Activated CD4-positive, alpha-beta T cell treated with anti-CD3 and anti-CD28 coated beads, Interleukin-2, amount 50 U/mL, for 48 hours (primary cell): ENCODE measurements around the gene ZNF554.
"Not testable (repeated sequence)": the region's sequence is repeated elsewhere in the genome, so short reads cannot be mapped to it uniquely, and the experiment has no call there.

ENCODE experiments used
- DNase-seq, 2 experiments: peaks; one replicate each; pipeline ENCODE4 v3.0.0-alpha.2; 2020

ZNF554 gene

DNA sequence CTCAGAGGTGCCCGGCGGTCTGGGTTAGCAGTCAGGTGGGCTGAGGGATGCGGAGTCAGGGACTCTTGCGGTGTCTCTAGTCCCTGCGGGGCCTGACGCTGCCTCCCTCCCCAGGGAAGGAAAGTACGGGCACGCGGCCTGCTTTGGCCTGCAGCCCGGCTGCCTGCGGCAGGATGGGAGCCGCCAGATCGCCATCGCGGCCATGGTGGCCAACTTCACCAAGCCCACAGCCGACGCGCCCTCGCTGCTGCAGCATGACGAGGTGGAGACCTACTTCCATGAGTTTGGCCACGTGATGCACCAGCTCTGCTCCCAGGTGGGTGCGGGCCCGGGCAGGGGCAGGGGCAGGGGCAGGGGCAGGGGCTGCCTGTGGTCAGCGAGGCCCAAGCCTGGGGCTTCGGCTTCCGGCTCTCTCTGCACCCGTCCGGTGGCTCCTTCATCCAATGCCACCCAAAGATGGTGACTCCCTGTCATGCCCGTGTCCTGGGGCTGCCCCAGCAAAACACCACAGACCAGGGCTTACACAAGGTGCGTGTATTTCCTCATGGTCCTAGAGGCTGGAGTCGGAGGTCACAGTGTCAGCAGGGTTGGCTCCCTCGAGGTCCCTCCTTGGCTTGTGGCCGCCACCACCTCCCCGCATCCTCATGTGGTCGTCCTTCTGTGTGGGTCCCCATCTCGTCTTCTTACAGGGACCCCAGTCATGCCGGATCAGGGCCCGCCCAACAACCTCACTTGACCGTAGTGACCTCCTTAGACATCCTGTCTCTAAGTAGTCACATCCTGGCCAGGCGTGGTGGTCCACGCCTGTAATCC, 11.3 kb upstream of the ZNF554 start:
- no peak for DNase-seq

DNA sequence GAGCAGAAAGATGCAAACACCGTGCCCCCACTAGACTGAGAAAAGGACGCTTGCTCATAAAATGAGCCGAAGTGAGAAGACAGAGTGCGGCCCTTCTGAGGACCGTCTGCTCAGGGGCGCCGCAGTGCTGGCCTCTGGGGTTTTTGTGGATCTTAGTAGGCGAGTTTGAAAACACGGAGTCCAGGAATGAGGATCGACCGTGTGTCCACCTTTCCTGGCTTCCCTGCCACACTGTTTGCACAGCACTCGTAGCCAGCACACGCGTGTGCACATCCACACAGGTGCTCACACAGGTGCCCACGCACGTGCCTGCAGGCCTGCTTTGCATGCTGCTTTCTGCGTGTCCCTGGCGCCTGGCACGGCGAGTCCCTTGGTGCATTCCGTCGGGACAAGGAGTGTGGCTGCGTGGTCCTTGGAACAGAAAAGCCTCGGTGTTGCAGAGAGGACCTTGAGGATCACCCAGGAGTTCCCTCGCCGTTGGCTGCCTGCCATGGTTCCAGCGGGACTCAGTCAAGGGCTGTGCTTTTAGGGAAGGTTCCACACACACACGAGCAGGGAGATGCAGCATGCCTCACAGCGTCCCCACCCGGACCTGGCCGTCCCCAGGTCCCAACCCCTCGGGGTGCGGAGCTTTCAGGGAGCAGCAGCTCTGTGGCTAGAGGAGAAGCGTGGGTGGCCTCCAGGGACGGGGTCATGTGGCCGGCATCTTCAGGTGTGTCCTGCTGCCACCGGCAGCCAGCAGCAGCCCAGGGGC, 10.1 kb upstream of the ZNF554 start:
- DNase-seq: no peak

DNA sequence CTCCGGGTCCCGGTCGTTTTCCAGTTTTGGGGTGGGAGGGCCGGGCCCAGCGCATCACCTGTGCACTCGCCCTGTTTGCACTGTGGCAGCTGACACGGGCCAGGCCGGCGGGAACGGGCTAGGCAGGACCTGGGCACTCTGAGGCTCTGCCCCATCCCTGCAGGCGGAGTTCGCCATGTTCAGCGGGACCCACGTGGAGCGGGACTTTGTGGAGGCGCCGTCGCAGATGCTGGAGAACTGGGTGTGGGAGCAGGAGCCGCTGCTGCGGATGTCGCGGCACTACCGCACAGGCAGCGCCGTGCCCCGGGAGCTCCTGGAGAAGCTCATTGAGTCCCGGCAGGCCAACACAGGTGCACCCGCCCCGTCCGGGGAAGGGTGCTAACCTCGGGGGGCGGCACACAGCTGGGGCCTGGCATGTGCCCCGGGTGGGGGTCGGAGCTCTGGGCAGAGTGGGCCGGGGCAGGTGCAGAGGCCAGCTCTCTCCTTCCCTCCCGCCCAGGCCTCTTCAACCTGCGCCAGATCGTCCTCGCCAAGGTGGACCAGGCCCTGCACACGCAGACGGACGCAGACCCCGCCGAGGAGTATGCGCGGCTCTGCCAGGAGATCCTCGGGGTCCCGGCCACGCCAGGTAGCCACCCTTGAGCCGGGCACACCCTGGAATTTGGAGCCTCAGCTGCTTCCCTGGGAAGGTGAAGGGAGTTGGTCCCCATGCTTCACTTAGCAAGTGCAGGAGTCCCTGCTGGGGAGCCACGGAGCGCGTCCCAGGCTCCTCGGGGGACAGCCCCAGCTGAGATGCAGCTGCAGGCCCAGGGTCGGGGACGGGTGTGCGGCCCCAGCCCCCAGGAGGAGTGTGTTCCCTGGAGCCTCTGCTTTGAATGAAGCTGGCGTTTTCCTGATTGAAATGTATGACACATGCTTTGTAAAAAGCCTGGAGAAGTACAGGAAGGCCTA, 9.3 kb upstream of the ZNF554 start:
- no peak for DNase-seq

DNA sequence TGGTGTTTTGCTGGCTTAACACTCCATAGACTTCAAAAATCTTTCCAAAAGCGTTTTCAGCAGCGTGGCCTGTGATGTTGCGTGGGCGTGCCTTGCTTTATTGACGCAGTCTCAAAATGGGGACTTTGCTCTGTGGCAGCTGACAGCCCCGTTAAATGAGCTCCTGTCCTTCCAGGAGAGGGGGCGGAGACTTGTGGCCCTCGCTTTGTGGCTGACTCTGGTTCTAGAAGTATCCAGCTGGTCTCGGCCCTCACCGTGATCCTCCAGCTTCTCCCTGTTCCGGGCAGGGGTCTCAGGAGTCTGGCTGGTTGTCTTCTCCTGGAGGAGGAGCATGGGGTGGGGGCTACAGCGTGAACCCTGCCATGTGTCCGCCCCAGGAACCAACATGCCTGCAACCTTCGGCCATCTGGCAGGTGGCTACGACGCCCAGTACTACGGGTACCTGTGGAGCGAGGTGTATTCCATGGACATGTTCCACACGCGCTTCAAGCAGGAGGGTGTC, 8.4 kb upstream of the ZNF554 start:
- DNase-seq: no peak

DNA sequence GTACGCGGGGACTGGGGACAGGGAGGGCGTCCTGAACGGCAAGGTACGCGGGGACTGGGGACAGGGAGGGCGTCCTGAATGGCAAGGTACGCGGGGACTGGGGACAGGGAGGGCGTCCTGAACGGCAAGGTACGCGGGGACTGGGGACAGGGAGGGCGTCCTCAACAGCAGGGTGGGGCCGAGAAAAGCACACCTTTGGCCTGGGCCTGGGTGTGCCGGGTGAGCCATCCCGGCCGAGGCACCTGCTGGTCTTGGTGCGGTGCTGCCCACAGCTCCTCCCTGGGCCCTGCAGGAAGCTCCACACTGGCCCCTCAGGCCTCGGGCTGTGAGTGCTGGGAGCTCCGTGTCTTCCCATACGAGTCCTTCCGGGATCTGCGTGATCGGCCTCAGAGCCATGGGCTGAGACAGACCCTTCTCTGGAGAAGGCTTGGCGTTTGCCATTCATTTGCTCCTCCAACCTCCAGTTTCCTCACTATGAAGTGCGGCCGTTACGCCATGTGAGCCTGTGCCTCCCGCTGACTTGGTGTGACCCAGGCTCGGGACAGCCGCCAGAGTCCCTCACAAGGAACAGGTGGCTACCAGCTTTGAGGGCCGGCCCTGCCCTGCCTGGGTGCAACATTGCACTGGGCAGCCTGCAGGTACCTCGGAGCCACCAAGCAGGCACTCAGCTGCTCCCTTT, 7.8 kb upstream of the ZNF554 start:
- no peak for DNase-seq

DNA sequence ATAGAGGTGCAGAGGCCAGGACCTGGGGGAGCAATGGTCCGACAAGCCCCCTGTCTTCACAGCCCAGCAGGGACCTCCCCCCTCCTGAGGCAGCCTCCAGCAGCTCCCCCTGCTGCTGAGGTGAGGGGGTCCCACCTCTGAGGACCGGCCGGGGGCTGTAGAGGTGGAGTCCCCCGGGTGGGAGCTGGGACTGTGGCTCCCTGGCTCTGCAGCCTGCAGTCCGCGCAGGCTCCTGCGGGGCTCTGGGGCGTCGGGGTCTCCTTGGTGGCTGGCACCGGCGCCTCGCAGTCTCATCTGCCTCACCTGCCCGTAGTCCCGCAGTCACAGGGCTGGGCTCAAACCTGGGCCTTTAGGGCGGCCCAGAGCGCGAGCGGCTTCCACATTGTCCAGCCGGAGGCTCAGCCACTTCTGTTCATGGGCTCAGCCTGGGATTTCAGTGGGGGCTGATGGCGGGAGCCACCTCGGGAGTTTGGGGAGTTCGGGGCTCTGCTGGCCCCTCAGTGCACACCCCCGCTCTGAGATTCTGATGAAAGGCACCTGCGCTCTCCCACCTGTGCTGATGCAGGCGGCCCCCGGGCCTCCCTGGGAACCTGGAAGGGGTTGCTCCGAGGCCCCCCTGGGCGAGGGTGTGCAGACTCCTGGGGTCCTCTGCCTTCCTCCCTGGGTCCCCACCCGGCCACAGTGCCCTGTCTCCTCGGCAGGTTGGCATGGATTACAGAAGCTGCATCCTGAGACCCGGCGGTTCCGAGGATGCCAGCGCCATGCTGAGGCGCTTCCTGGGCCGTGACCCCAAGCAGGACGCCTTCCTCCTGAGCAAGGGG, 7.0 kb upstream of the ZNF554 start:
- DNase-seq: no peak

DNA sequence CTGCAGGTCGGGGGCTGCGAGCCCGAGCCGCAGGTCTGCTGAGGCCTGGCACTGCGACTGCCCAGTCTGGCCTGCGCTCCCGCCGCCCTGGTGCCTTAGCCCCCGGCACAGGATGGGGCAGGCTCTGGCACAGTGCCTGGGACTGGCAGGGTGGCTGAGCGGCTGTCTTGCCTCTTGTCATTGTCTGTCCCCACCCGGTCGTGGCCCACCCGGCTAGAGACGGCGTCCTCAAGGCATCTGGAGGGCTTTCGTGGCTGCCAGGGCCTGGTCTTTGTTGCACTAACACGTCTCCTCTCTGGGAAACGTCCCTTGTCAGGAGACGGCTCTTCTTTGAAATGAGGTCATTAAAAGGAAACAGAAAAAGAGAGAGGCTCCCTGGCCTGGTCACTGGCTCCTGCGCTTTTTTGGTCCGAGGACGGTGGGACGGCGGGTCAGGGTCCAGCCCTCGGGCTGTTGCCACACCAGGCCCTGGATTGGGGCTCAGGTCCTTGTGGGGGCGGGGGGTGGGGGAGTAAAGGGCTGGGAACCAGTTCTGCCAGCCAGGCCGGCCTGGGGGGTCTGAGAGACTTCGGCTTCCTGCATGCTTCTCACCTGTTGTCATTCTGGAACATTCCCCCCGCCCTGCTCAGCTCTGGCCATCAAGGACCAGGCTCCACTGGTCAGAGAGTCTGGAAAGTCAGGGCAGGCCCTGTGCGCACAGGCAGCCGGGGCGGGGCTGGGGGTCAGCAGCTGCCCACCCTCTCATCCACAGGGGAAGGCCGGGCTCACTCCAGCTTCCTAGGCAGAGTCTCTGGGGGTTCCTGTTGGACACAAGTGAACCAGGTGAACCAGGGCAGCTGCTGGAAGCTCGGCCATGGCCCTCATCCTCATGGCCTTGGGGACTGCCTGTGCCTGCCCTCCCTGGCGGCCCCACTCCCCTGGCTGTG, 6.2 kb upstream of the ZNF554 start:
- no peak for DNase-seq

DNA sequence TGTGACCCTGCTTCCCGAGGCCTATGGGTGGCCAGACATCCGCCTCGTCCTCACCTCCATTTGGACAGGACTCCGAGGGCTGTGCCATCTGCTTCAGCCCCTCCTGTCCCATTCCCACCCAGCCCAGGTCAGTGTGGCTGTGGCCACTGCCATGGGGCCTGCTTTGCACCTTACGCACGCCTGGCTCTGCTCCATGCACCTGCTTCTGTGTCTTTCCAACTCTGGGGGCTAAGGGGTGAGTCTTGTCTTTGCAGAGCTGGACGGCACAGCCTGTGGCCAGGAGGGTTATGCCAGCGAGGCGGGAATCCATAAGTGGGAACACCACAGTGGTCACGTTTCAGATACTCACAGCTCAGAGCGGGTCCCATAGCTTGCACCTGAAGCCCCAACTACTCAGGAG, 5.2 kb upstream of the ZNF554 start:
- no peak for DNase-seq

DNA sequence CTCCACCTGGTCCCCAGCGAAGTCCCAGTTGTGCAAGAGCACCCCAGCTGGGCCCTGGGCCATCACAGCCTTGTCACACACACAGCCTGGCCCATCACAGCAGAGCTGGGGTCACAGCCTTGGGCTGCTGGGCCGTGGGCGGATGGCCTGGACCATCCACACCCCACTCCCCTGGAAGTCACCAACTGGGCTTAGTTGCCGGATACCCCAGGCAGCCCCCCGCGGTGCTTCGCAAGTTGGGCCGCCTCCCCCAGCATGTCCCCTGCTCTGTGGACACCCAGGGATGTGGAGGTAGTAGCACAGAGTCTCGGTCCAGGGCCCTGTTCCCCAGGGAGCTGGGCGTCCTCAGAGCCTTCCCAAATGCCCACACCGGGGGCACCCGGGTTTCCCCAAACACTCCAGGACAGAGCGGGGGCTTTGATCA, 4.5 kb upstream of the ZNF554 start:
- no peak for DNase-seq

DNA sequence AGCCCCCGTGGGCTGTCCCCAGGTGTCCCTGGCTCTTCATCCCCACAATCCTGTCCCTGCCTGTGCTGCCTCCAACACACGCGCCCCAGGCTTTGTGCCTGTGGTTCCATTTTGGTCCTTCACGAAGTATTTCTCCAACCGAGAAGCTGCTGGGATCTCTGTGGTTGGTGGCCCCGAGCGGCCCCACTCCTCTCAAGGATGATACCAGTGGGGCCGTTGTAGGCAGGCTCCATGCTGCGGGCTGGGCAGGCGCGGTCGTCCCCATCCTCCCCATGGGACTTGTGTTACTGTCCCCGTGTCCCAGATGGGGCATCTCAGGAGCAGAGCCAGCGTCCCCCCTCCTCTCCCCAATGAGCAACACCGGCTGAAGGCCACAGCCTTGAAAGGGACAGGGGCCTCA, 3.7 kb upstream of the ZNF554 start:
- no peak for DNase-seq

DNA sequence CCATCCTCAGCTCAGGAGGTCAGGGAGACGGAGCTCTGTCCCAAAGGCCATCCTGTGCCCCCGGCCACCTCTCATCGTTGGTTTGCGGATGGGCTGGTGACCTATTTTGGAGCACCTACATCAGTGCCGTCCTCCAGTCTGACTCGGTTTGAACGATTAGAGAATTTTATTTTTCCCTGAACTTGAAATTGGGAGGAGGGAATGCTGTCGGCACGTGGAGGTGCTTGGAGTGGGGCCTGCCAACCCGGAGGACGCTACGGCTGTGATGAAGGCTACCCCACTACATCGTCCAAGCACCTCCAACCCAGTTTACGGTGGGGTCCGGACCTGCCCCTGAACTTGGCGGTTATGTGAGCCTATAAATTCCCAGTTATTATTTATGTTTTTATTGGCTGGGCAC, 3.0 kb upstream of the ZNF554 start:
- no peak for DNase-seq

DNA sequence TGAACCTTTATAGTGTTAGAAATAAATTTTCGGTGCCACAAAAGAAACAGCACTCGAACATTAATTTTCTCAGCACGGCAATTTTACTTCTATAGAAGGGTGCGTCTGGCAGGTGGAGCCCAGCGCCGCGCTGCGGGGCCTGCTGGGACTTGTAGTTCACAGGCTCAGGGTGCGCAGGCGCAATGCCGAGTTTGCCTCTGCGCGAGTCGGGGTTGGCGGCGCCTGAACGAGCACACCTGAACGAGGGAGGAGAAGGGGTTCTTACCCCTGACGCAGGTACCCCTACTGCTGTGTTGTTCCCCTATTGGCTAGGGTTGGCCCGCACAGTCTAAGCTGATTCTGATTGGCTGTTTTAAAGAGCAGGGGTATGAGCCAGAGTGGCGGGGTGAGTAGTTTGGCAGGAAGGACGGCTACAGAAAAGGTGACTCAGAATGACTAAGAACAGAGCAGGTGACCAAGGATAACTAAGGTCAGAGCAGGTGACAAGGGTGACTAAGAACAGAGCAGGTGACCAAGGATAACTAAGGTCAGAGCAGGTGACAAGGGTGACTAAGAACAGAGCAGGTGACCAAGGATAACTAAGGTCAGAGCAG, 2.3 kb upstream of the ZNF554 start:
- not testable (repeated sequence) for DNase-seq

DNA sequence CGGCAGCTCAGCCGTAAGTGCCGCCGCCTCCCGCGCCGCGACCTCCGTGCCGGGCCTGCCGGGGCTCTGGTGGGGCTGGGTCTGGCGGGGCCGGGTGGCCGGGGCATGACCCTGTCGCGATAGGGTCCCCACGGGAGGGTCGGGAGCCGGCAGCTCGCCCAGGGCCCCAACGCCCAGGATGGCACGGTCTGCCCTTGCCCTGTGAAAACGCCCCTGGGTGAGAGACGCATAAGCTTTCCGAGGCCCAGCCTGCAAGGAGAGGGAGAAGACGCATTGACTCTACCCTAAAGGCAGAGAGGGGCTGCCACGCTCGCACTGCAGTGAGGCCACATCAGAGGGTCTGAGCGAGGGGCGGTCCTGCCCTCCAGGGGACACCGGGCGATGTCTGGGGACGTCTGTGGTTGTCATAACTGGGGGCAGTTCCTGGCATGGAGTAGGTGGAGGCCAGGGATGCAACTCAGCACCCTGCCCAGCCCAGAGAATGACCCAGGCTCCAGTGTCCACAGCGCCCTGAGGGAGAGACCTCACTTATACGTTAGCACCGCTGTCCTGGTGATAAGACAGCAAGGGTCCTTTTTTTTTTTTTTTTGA, 539 bp downstream of the ZNF554 start:
- DNase-seq: peak; percentile 10 to 18

DNA sequence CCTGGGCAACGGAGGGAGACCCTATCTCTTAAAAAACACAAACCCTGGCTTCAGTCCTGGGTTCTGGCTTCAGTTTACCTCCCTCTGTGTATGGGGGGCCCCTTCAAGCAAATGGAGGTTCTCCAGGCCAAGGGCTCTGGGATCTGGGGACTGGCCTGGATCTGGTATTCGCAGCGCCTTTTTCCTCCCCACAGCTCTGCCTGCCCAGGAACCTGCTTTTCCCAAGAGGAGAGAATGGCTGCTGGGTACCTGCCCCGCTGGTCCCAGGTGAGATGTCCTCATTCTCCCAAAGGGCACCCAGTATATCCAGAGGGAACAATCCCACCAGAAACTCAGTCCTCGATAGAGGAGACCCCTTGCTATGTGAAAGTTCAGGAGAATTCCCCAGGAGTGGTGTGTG, 3.2 kb downstream of the ZNF554 start:
- no peak for DNase-seq

DNA sequence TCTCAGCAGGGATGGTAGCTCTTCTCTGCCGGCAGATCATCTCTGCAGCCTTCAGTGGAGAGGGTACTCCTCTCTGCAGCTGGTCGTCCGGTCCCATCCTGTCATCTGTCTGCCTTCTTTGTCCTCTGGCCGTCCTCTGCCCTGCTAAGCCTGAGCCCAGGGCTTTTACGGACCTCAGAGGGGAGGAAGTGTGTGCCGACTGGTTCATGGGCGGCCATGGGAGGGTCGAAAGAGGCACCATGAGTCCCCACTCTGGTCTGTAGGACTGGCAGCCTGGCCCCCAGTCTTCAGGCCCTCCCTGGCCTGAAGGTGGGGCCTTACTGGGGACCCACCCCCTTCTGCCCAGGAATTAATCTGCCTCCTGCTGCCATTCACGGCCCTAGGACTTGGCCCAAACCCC, 4.0 kb downstream of the ZNF554 start:
- no peak for DNase-seq

DNA sequence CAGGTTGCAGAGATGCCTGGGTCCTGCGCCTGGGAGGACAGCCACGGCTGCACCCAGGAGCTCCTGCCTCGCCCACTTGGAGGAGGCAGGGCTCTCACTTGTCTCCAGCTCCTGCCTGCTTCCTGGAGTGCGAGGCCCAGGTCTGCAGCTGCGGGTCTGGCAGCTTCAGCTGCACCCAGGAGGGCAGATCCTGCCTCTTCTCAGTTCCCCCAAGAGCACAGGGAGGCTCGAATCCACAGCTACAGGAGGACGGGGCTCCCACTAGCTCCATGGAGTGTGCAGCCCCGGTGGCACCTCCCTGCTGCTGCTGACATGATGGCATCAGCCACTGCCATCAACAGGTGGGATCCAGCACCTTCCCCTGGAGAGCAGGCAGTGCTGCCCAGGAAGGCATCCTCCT, 4.5 kb downstream of the ZNF554 start:
- no peak for DNase-seq

DNA sequence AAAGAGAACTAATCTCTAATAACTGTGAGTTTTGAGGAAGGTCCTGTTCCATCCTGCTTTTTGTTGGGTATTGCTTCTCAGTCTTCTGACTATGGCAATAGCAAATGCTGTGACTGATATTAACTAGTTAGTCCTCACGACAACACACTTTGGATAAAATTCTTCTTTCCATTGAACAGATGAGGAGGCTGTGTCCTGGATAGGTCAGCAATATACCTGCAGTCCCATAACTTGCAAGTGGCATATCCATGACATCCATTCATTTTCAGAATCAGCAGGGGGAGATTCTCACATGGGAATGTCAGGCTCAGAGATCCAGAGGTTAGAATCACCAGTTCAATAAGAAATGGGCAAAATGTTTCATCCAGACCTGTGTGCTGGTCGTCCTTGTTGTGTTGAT, 7.4 kb downstream of the ZNF554 start:
- DNase-seq: no peak

DNA sequence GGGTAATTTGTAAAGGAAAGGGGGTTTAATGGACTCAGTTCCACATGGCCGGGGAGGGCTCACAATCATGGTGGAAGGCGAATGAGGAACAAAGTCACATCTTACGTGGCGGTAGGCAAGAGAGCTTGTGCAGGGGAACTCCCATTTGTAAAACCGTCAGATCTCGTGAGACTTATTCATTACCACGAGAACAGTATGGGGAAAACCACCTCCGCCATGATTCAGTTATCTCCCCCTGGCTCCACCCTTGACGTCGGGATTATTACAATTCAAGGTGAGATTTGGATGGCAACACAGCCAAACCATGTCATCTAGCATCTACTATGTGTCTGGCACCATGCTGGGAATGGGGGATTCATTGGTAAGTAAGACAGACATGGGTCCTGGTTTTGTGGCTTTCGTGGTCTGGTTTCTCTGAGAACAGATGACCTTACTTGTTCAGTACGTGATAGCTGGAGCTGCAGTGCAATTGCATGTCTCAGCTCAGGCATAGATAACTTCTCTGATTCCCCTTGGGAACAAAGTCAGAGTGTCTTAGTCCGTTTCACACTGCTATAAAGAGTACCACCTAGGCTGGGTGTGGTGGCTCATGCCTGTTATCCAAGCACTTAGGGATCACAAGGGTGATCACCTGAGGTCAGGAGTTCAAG, 8.3 kb downstream of the ZNF554 start:
- DNase-seq: no peak

DNA sequence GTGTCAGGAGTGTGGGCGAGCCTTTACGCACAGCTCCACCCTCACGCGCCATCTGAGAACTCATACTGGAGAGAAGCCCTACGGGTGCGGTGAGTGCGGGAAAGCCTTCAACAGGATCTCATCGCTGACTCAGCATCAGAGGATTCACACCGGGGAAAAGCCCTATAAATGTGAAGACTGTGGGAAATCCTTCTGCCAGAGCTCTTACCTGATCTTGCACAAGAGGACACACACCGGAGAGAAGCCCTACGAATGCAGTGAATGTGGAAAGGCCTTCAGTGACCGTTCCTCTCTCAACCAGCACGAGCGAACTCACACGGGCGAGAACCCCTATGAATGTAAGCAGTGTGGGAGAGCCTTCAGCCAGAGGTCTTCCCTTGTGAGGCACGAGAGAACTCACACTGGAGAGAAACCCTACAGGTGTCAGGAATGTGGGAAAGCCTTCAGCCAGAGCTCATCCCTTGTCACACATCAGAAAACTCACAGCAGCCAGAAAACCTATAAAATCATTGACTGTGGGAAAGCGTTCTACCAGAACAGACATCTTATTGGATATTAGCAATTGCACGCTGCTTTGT, 14.7 kb downstream of the ZNF554 start:
- DNase-seq: no peak
